Epithelial cell of prostate (primary cell): ENCODE results near the gene OTOR.

Source experiments
- DNase-seq: peaks from one replicate; pipeline ENCODE4 v3.0.0-alpha.2; 2011; ENCODE audit warnings: low read depth, low spot score
- H3K27ac ChIP-seq: fragments of 450-650 bp; 2 replicates; pipeline ENCODE4 v1.5.1; 2017; ENCODE audit warnings: mild to moderate bottlenecking

The OTOR gene

GRCh38 chr20:16745204-16745603 lies 3.0 kb upstream of the OTOR start:
- no peak overlapping the region for H3K27ac ChIP-seq
- DNase-seq: no peak

DNA sequence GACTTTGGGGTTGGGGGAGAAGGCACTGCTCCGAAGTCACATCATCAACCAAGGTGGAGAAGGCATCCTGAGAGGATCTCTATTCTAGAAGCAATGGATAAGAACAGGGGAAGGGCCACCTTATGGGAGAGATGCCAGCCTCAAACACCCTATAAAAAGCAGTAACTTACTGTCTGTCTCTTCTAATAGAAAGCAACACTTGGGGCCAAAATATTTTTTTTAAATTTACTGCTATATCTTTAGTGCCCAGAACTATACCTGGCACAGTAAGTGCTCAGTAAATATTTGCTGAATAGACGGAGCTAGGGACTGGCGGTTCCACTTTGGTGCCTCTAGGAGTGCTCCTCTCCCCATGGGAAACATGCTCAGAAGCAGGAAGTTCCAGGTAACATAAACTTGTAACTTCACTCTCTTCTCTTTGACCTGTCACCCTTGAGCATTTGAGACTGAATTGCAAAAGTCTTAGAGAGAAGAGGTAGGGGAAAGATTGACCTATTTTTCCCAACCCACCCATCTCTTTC lies 807 bp upstream of the OTOR start:
- DNase-seq: no peak
- H3K27ac ChIP-seq: no peak overlapping the region

DNA sequence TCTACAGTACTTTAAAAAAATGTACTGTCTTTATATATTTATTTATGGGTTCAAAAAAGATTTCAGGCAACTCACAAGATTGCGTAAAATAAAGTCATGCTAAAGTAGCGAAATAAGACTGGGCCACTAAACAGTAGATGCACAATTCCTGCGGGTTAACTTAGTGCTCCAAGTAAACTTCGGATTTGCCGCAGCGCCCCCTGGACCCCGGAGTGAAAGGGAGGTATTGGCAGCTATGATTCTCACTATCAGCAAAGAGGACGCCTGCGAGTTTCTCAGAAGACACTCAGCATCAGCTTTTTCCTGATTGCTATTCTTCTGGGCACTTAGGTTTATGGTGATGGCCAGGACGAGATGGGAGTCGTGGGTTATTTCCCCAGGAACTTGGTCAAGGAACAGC lies 1.4 kb downstream of the OTOR start:
- no peak overlapping the region for H3K27ac ChIP-seq
- DNase-seq: no peak

GRCh38 chr20:16752082-16752481 lies 3.9 kb downstream of the OTOR start:
- no peak overlapping the region for H3K27ac ChIP-seq
- no peak for DNase-seq

GRCh38 chr20:16752901-16753300 lies 4.7 kb downstream of the OTOR start:
- no peak for DNase-seq
- no peak overlapping the region for H3K27ac ChIP-seq

- DNase-seq: no peak
- H3K27ac ChIP-seq: no peak overlapping the region
Measured at GRCh38 chr20:16758454-16759180, 10.5 kb downstream of the OTOR start.

DNA sequence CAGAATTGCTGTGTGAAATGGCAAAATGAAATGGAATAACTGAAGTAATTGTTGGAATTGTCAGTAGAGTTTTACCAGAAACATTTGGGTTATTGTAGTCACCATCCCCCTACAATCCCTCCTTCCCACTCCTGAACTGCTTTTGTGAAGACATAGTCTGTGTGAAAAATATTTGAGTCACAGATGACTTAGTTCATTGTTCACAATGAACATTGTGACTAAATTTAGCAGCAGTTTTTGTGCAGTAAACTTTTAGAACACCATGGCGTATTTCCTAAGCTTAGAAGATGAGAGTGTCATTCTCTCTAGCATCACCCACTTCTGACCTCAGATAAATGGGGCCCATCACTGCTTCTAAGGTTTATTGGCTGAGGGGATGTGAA lies 11.0 kb downstream of the OTOR start:
- H3K27ac ChIP-seq: no peak overlapping the region
- no peak for DNase-seq

GRCh38 chr20:16760431-16761304 lies 12.5 kb downstream of the OTOR start:
- no peak for DNase-seq
- H3K27ac ChIP-seq: no peak overlapping the region

GRCh38 chr20:16761305-16761829 lies 13.2 kb downstream of the OTOR start:
- H3K27ac ChIP-seq: no peak overlapping the region
- DNase-seq: no peak

DNA sequence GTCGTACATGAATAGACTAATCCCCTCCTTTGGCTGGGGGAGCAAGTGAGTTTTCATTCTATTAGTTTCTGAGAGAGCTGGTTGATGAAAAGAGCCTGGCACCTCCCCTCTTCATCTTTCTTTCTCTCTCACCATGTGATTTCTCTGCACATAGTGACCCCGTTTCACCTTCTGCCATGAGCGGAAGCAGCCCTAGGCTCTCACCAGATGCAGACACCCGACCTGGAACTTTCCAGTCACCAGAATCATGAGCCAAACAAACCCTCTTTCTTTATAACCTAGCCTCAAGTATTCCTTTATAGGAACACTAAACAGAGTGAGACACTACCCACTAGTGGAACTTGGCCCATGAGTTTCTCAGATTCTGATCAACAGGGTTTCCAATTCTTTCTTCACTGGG lies 16.4 kb downstream of the OTOR start:
- no peak for DNase-seq
- H3K27ac ChIP-seq: no peak overlapping the region

DNA sequence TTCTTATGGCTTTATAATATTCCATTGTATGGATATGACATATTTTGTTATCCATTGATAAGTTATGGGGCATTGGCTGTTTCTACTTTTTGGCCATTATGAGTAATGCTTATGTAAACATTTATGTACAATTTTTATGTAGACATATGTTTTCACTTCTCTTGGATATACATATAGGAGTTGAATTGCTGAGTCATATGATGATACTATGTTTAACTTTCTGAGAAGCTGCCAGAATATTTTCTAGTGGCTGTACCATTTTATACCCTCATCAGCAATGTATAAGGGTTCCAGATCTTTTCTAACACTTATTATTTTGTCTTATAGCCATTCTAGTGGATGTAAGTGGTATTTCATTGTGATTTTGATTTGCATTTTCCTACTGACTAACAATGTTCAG lies 23.1 kb downstream of the OTOR start:
- no peak overlapping the region for H3K27ac ChIP-seq
- DNase-seq: no peak

DNA sequence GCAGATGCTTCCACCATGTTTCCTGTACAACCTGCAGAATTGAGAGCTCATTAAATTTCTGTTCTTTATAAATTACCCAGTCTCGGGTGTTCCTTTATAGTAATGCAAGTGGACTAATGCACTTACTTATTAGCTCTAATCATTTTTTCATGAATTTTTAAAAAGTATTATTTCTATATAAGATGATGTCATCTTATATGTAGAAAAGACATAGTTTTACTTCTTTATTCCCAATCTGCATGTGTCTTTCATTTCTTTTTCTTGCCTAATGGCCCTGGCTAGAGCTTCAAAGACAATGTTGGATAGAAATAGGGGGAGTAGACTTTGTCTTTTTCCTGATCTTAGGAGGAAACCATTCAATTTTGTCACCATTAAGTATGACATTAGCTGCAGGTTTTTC lies 27.8 kb downstream of the OTOR start:
- no peak overlapping the region for H3K27ac ChIP-seq
- DNase-seq: no peak

DNA sequence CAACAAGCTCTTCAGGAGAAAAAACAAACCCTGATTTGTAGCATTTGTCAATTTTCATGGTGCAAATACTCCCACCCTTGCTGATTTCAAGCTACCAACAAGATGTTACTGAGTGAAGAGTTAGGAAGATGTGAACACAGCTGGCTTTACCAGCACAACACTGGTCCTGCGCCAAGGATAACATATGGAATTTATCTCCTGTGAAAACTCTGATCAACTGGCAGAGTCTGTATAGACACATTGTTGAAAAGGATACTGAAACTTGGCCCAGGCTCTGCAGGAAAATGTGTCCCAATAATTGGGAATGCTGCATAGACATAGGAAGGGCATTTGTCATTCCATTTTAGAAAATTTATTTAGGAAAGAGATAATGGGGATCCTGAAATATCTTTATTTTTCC lies 29.0 kb downstream of the OTOR start:
- no peak for DNase-seq
- no peak overlapping the region for H3K27ac ChIP-seq

GRCh38 chr20:16778159-16778558 lies 30.0 kb downstream of the OTOR start:
- no peak for DNase-seq
- no peak overlapping the region for H3K27ac ChIP-seq

GRCh38 chr20:16781496-16781895 lies 33.3 kb downstream of the OTOR start:
- no peak overlapping the region for H3K27ac ChIP-seq

DNA sequence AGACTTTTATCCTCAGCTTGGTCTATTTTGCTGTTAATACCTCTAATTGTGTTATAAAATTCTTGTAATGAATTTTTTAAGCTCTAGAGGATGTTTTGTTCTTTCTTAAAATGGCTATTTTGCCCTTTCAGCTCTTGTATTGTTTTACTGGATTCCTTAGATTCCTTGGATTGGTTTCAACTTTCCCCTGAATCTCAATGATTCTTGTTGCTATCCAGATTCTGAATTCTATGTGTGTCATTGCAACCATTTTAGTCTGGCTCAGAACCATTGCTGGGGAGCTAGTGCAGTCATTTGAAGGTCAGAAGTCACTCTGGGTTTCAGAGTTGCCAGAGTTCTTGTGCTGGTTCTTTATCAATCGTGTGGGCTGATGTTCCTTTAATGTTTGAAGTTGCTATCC lies 37.1 kb downstream of the OTOR start:
- no peak overlapping the region for H3K27ac ChIP-seq
- DNase-seq: no peak

More at GRCh38 chr20:16781496-16781895, 33.3 kb downstream of the OTOR start:
- DNase-seq: no peak
